ACC112 (cell line): ENCODE results near the gene TANGO6.

Experiments
- H2AFZ ChIP-seq: fragments of 200-600 bp; sonication (generic); one replicate; pipeline ENCODE4 v1.6.0; 2017; ENCODE audit warnings: antibody characterized with exemption, low read length; ENCODE audit not compliant: unreplicated experiment
- H3K27ac ChIP-seq: fragments of 200-600 bp; sonication (generic); 2 replicates; pipeline ENCODE4 v1.5.1; 2014; ENCODE audit warnings: low read depth, mild to moderate bottlenecking, antibody characterized with exemption, low read length, moderate library complexity
- H3K27me3 ChIP-seq: fragments of 200-600 bp; sonication (generic); 2 replicates; pipeline ENCODE4 v1.6.1; 2014; ENCODE audit warnings: mild to moderate bottlenecking, antibody characterized with exemption, low read length, moderate library complexity, mixed read lengths; ENCODE audit not compliant: insufficient read depth
- H3K36me3 ChIP-seq: fragments of 200-600 bp; sonication (generic); 2 replicates; pipeline ENCODE4 v1.6.1; 2016; ENCODE audit warnings: mild to moderate bottlenecking, antibody characterized with exemption, low read length, moderate library complexity, mixed read lengths; ENCODE audit not compliant: insufficient read depth
- H3K4me1 ChIP-seq: fragments of 200-600 bp; sonication (generic); one replicate; pipeline ENCODE4 v1.6.1; 2016; ENCODE audit warnings: low read length, mixed read lengths; ENCODE audit not compliant: insufficient read depth, unreplicated experiment, control insufficient read depth
- H3K4me3 ChIP-seq: fragments of 200-600 bp; sonication (generic); 2 replicates; pipeline ENCODE4 v1.5.1; 2014; ENCODE audit warnings: mild to moderate bottlenecking, low read depth, low read length
- H3K79me2 ChIP-seq: fragments of 200-600 bp; sonication (generic); one replicate; pipeline ENCODE4 v1.6.0; 2016; ENCODE audit warnings: low read length; ENCODE audit not compliant: control insufficient read depth, unreplicated experiment, insufficient read depth

TANGO6 gene

GRCh38 chr16:69130461-69130860 lies 287.1 kb downstream of the TANGO6 start:
- Histone ChIP-seq H3K79me2 (peaks cover 91% of the 10 kb centered on the region), H3K27ac (no peak overlapping the region), H3K4me3 (peak overlapping the region; percentile 100), H3K27me3 (no peaks in the 10 kb centered on the region), H3K36me3 (no peaks in the 10 kb centered on the region; the same call in 1 of the 2 replicates), H2AFZ (no peak overlapping the region), H3K4me1 (peaks cover 28% of the 10 kb centered on the region)

DNA sequence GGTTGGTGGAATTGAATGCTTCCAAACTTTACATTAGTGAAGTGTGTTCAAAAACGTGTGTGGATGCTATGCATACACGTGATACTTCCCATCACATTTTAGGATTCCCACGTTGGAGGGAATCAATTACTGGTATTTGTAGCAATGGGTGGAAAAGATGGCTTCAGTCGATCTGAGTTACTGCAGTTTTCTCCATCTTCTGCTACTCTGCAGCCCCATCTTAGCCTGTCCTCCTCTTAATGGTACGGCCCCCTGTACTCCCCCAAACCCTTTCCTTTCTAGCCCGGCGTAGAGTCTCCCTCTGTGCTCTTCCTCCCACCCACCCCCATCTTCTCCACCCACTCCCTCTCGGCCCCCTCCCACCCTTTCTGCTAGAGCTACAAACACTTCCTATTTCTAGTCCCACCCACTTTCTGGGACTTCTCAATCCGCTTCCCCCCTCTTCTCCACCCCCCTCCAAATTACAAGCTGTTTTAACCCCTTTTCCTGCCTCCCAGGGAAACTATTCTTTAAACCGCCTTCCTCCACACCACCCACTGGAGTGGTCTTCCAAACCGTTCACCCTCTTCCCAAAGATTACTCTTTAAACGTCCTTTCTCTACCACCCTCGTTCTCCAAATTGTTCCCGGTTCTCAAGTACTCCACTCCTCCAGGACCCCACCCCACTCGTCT lies 288.0 kb downstream of the TANGO6 start:
- H3K79me2 ChIP-seq = peaks cover 90% of the 10 kb centered on the region
- H2AFZ ChIP-seq = peak overlapping the region; percentile 50
- H3K4me3 ChIP-seq = peak overlapping the region; percentile 100
- H3K27ac ChIP-seq = peak overlapping the region; percentile 80
- H3K4me1 ChIP-seq = peaks cover 28% of the 10 kb centered on the region
- no peaks in the 10 kb centered on the region; the same call in 1 of the 2 replicates for H3K36me3 ChIP-seq
- no peaks in the 10 kb centered on the region for H3K27me3 ChIP-seq

- peak overlapping the region; percentile 100 for H3K4me3 ChIP-seq
- H3K27ac ChIP-seq = peak overlapping the region; percentile 87
- peaks cover 5% of the 10 kb centered on the region; the same call in 1 of the 2 replicates for H3K36me3 ChIP-seq
- H3K27me3 ChIP-seq = no peaks in the 10 kb centered on the region
- peak overlapping the region; percentile 93 for H2AFZ ChIP-seq
- peaks cover 28% of the 10 kb centered on the region for H3K4me1 ChIP-seq
- H3K79me2 ChIP-seq = peaks cover 91% of the 10 kb centered on the region
These were observed 288.6 kb downstream of the TANGO6 start for GRCh38 chr16:69131839-69132423.

GRCh38 chr16:69132424-69133252 lies 289.3 kb downstream of the TANGO6 start, which contains the start of the genes CHTF8 and UTP4:
CHTF8 (minus strand) TSS chr16:69132588; CDS start chr16:69121458, 11,130 bp downstream.
UTP4 (plus strand) TSS chr16:69132649; CDS start chr16:69133460, 811 bp downstream.
- Histone ChIP-seq H3K36me3 (peaks cover 10% of the 10 kb centered on the region), H3K27ac (peak within 1 kb of the TSS; percentile 87)

DNA sequence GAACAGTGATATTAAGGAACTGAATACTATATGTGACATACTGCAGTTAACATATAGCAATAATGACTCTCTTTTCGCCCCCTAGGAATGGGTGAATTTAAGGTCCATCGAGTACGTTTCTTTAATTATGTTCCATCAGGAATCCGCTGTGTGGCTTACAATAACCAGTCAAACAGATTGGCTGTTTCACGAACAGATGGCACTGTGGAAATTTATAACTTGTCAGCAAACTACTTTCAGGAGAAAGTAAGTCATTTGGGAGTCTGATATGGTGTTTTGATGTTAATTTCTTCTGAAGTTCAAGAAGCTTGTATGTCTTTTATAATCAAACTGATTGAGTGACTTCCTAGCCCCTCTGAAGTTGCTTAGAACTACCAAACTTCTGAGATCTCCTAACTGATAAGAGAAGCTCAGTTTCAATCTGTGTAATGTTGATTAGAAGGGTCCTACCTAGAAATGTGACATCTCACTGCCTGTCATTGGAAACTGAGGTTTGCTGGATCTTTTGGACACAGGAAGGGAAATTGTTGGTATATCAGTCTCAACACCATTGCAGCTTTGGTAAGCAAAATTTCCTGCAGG lies 290.1 kb downstream of the TANGO6 start:
- Histone ChIP-seq H3K27ac (peak overlapping the region; percentile 87; the same call in 1 of the 2 replicates), H3K4me1 (peaks cover 28% of the 10 kb centered on the region), H2AFZ (no peak overlapping the region), H3K4me3 (peak overlapping the region; percentile 100), H3K79me2 (peaks cover 93% of the 10 kb centered on the region), H3K27me3 (no peaks in the 10 kb centered on the region), H3K36me3 (peaks cover 19% of the 10 kb centered on the region)

More at GRCh38 chr16:69132424-69133252, 289.3 kb downstream of the TANGO6 start, which contains the start of the genes CHTF8 and UTP4:
- Histone ChIP-seq H3K4me1 (peaks cover 28% of the 10 kb centered on the region), H3K79me2 (peaks cover 92% of the 10 kb centered on the region), H2AFZ (peak within 1 kb of the TSS; percentile 93), H3K4me3 (peak within 1 kb of the TSS; percentile 100), H3K27me3 (no peaks in the 10 kb centered on the region)
